ENCODE results near the gene M1AP.

GRCh38 chr2:74685408-74685807, 37.3 kb upstream of the M1AP start:
- TF ChIP-seq CTCF (IDR thresholded peaks at IDR 0.05; ENCODE audit: low read depth, low read length, poor library complexity, severe bottlenecking) (no peak), EZH2phosphoT487 (IDR thresholded peaks at IDR 0.05; ENCODE audit: borderline replicate concordance, low read length) (no peak)
